ENCODE measurements around the gene CPN1.

DNA sequence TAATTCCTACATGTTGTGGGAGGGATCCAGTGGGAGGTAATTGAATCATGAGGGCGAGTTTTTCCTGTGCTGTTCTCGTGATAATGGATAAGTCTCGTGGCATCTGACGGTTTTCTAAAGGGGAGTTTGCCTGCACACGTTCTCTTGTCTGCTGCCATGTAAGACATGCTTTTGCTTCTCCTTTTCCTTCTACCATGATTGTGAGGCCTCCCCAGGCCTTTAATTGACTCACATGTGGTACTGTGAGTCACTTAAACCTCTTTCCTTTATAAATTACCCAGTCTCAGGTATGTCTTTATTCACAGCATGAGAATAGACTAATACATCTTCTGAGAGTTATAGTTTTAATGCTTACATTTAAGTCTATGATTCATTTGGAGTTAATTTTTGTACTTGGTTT lies 22.6 kb upstream of the CPN1 start:
- TF ChIP-seq, protein P1, sequence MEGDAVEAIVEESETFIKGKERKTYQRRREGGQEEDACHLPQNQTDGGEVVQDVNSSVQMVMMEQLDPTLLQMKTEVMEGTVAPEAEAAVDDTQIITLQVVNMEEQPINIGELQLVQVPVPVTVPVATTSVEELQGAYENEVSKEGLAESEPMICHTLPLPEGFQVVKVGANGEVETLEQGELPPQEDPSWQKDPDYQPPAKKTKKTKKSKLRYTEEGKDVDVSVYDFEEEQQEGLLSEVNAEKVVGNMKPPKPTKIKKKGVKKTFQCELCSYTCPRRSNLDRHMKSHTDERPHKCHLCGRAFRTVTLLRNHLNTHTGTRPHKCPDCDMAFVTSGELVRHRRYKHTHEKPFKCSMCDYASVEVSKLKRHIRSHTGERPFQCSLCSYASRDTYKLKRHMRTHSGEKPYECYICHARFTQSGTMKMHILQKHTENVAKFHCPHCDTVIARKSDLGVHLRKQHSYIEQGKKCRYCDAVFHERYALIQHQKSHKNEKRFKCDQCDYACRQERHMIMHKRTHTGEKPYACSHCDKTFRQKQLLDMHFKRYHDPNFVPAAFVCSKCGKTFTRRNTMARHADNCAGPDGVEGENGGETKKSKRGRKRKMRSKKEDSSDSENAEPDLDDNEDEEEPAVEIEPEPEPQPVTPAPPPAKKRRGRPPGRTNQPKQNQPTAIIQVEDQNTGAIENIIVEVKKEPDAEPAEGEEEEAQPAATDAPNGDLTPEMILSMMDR (IDR thresholded peaks at IDR 0.05; ENCODE audit: insufficient read depth, low read depth, low read length) = no peak
- TF ChIP-seq EZH2 (IDR thresholded peaks at IDR 0.05; ENCODE audit: insufficient read depth, low read length) = no peak
